H1 (cell line): ENCODE measurements around the gene CPED1. TPM values are rescaled to one million over a fixed set of nuclear protein-coding genes. Genes with fewer than 3 reads are reported as not detected.

Source experiments
- CTCF ChIA-PET: fragments of 300-600 bp; sonication (Branson Sonifier 250); formaldehyde crosslinking; loops from one replicate; lab custom pipeline; 2021; ENCODE audit not compliant: partially characterized antibody; lab: Charles Lee
- POLR2A ChIA-PET: fragments of 300-600 bp; sonication (Branson Sonifier 250); formaldehyde crosslinking; loops from one replicate; lab custom pipeline; 2021; ENCODE audit warnings: inconsistent platforms; ENCODE audit not compliant: partially characterized antibody; lab: Charles Lee
- DNase-seq, 2 experiments: peaks; one replicate each; pipeline versions ENCODE4 v3.0.0 to v3.0.0-alpha.2; 2010 to 2022; ENCODE audit warnings: low spot score in 2 of 2, low read depth in 1 of 2, mixed read lengths in 1 of 2
- FAIRE-seq: peaks from 2 replicates; lab custom pipeline; 2011; peaks lifted over from hg19 to GRCh38; lab: Jason Lieb, UNC
- H2AFZ ChIP-seq: 2 replicates; pipeline ENCODE4 v1.8.1; 2012; ENCODE audit warnings: low read length, inconsistent platforms
- H2AK5ac ChIP-seq: 2 replicates; pipeline ENCODE4 v1.6.1; 2013; ENCODE audit warnings: low read depth, low read length
- H2BK120ac ChIP-seq: replicated peaks from 2 replicates; pipeline ENCODE3; 2013; ENCODE audit warnings: low read depth, low read length, inconsistent platforms
- H2BK12ac ChIP-seq: 2 replicates; pipeline ENCODE4 v1.6.1; 2013; ENCODE audit warnings: low read depth, low read length
- H2BK15ac ChIP-seq: 2 replicates; pipeline ENCODE4 v1.6.1; 2013; ENCODE audit warnings: low read length
- H2BK20ac ChIP-seq: 2 replicates; pipeline ENCODE4 v1.6.1; 2013; ENCODE audit warnings: low read length
- H2BK5ac ChIP-seq: 2 replicates; pipeline ENCODE4 v1.6.1; 2013; ENCODE audit warnings: low read depth, low read length
- H3K14ac ChIP-seq: 2 replicates; pipeline ENCODE4 v1.6.1; 2013; ENCODE audit warnings: inconsistent platforms; ENCODE audit not compliant: insufficient read length
- H3K18ac ChIP-seq: 2 replicates; pipeline ENCODE4 v1.6.1; 2013; ENCODE audit warnings: low read length; ENCODE audit errors: extremely low read depth
- H3K23ac ChIP-seq: 2 replicates; pipeline ENCODE4 v1.6.1; 2013; ENCODE audit warnings: inconsistent platforms; ENCODE audit not compliant: insufficient read length
- H3K23me2 ChIP-seq: 2 replicates; pipeline ENCODE4 v1.6.1; 2013; ENCODE audit warnings: low read depth, low read length
- H3K27ac ChIP-seq: 2 replicates; pipeline ENCODE4 v1.6.1; 2011; ENCODE audit warnings: low read depth, low read length, inconsistent platforms
- H3K27me3 ChIP-seq, 4 experiments: replicated peaks in 1 of 4; 1 replicate in 1 of 4; 2 replicates in 3 of 4; pipeline versions ENCODE4 v1.6.1 to v1.8.1; 2011 to 2013; ENCODE audit warnings: low read length in 3 of 4, mild to moderate bottlenecking in 3 of 4, inconsistent platforms in 2 of 4, mixed read lengths in 2 of 4, moderate library complexity in 1 of 4; ENCODE audit not compliant: control insufficient read depth in 3 of 4, insufficient read depth in 3 of 4; ENCODE audit errors: extremely low read depth in 1 of 4
- H3K36me3 ChIP-seq, 4 experiments: 2 replicates each; pipeline versions ENCODE4 v1.6.1 to v1.8.1; 2011 to 2013; ENCODE audit warnings: mild to moderate bottlenecking in 4 of 4, low read length in 3 of 4, moderate library complexity in 2 of 4, control low read depth in 1 of 4, inconsistent platforms in 1 of 4; ENCODE audit not compliant: insufficient read depth in 4 of 4, control insufficient read depth in 2 of 4
- H3K4ac ChIP-seq: replicated peaks from 2 replicates; pipeline ENCODE3; 2013; ENCODE audit warnings: low read length, low read depth, mixed read lengths, inconsistent platforms; ENCODE audit not compliant: insufficient read length
- H3K4me1 ChIP-seq, 4 experiments: replicated peaks in 1 of 4; 1 replicate in 1 of 4; 2 replicates in 3 of 4; pipeline versions ENCODE4 v1.6.1 to v1.8.1; 2011 to 2013; ENCODE audit warnings: low read length in 3 of 4, inconsistent platforms in 2 of 4, mixed read lengths in 1 of 4; ENCODE audit not compliant: insufficient read depth in 4 of 4, control insufficient read depth in 3 of 4
- H3K4me2 ChIP-seq, 2 experiments: 2 replicates each; pipeline versions ENCODE4 v1.6.1 to v1.8.1; 2011 to 2013; ENCODE audit warnings: low read depth in 2 of 2, low read length in 2 of 2, control low read depth in 1 of 2, inconsistent platforms in 1 of 2, mild to moderate bottlenecking in 1 of 2; ENCODE audit not compliant: insufficient read depth in 1 of 2
- H3K4me3 ChIP-seq, 4 experiments: fragments of 200-600, 300-600 bp in 1 of 4; sonication (generic), shearing (Covaris generic), sonication (Bioruptor Twin) in 1 of 4; 2 replicates each; pipeline versions ENCODE4 v1.5.1 to v1.8.1; 2011 to 2016; ENCODE audit warnings: low read length in 4 of 4, low read depth in 3 of 4, control low read depth in 2 of 4, inconsistent platforms in 2 of 4, mild to moderate bottlenecking in 2 of 4, mixed read lengths in 1 of 4, moderate library complexity in 1 of 4; ENCODE audit not compliant: insufficient read depth in 2 of 4; ENCODE audit errors: extremely low read depth in 1 of 4
- H3K56ac ChIP-seq: replicated peaks from 2 replicates; pipeline ENCODE3; 2013; ENCODE audit warnings: low read depth, mild to moderate bottlenecking, mixed read lengths, low read length, inconsistent platforms; ENCODE audit not compliant: insufficient read length
- H3K79me1 ChIP-seq: 2 replicates; pipeline ENCODE4 v1.6.1; 2013; ENCODE audit warnings: low read depth, low read length, control low read depth
- H3K79me2 ChIP-seq, 2 experiments: 2 replicates each; pipeline versions ENCODE4 v1.6.1 to v1.8.1; 2012 to 2013; ENCODE audit warnings: low read length in 2 of 2, mild to moderate bottlenecking in 2 of 2, inconsistent platforms in 1 of 2; ENCODE audit not compliant: insufficient read depth in 2 of 2, control insufficient read depth in 1 of 2
- H3K9ac ChIP-seq, 4 experiments: replicated peaks in 1 of 4; 1 replicate in 1 of 4; 2 replicates in 3 of 4; pipeline versions ENCODE4 v1.6.1 to v1.8.1; 2011 to 2013; ENCODE audit warnings: low read depth in 3 of 4, low read length in 3 of 4, control low read depth in 2 of 4, mild to moderate bottlenecking in 2 of 4, moderate library complexity in 2 of 4, inconsistent platforms in 1 of 4; ENCODE audit errors: extremely low read depth in 1 of 4
- H3K9me3 ChIP-seq, 2 experiments: 2 replicates each; pipeline versions ENCODE4 v1.6.1 to v1.8.1; 2012 to 2013; ENCODE audit warnings: mild to moderate bottlenecking in 2 of 2, moderate library complexity in 2 of 2, control low read depth in 1 of 2, inconsistent platforms in 1 of 2, low read depth in 1 of 2, low read length in 1 of 2, mixed read lengths in 1 of 2; ENCODE audit not compliant: insufficient read depth in 2 of 2
- H4K20me1 ChIP-seq, 2 experiments: replicated peaks in 1 of 2; 2 replicates each; pipeline versions ENCODE3 to v1.8.1; 2011 to 2013; ENCODE audit warnings: inconsistent platforms in 2 of 2, low read length in 2 of 2, mild to moderate bottlenecking in 1 of 2; ENCODE audit not compliant: insufficient read depth in 2 of 2, control insufficient read depth in 1 of 2
- H4K5ac ChIP-seq: 2 replicates; pipeline ENCODE4 v1.6.1; 2013; ENCODE audit warnings: low read length, low read depth, mixed read lengths, inconsistent platforms; ENCODE audit not compliant: insufficient read length
- H4K8ac ChIP-seq: 2 replicates; pipeline ENCODE4 v1.8.0; 2013; ENCODE audit warnings: mild to moderate bottlenecking, moderate library complexity, low read length, inconsistent platforms; ENCODE audit not compliant: insufficient read depth; ENCODE audit errors: extremely low read depth
- H4K91ac ChIP-seq: replicated peaks from 2 replicates; pipeline ENCODE3; 2013; ENCODE audit warnings: low read length, mixed read lengths, inconsistent platforms; ENCODE audit not compliant: insufficient read length
- KDM4A ChIP-seq: IDR thresholded peaks from one replicate; pipeline ENCODE4 v1.7.1; 2012; ENCODE audit warnings: low read depth, mild to moderate bottlenecking, moderate library complexity, low read length, inconsistent platforms; ENCODE audit not compliant: severe bottlenecking
- WGBS, 2 experiments: shearing (Covaris generic) in 1 of 2; methylation state at CpG; one replicate each; pipeline versions ENCODE4 v1.1.6 to v1.1.7; 2013 to 2015; ENCODE audit warnings: low lambda C conversion rate in 2 of 2, mixed read lengths in 2 of 2, inconsistent platforms in 1 of 2, low coverage in 1 of 2, missing lambda C conversion rate in 1 of 2; ENCODE audit not compliant: insufficient replicate concordance in 2 of 2, insufficient coverage in 1 of 2, insufficient read length in 1 of 2; ENCODE audit errors: extremely low coverage in 1 of 2, missing lambda C conversion rate in 1 of 2; 5-methylcytosine and 5-hydroxymethylcytosine counted together
- polyA plus RNA-seq, 7 experiments: library from polyadenylated mRNA; depleted of rRNA in 3 of 7; stranded (reverse) in 5 of 7; unstranded in 2 of 7; fragments of >200 nt in 5 of 7; fragments of 200-250 nt in 2 of 7; gene quantifications; 1 replicate in 5 of 7; 2 replicates in 1 of 7; 4 replicates in 1 of 7; pipeline versions ENCODE4 v1.2.1 to v1.2.3, GENCODE V29; 2011 to 2013; ENCODE audit warnings: missing spikeins in 2 of 7, mixed read lengths in 2 of 7
- total RNA-seq: library from RNA; stranded (reverse); fragmentation: NEBNext Ultra II Directional; extraction: Animal tissue kit (Norgen Biotek cat#: 25700); gene quantifications from 2 replicates; pipeline ENCODE4 v1.2.1, GENCODE V29; 2021

Gene CPED1
- total and polyA plus RNA-seq, 2 of the 8 experiments (the other 6 are each of a cell fraction or from before 2014, with no cell fraction given): 0.08 to 0.39 TPM

DNA sequence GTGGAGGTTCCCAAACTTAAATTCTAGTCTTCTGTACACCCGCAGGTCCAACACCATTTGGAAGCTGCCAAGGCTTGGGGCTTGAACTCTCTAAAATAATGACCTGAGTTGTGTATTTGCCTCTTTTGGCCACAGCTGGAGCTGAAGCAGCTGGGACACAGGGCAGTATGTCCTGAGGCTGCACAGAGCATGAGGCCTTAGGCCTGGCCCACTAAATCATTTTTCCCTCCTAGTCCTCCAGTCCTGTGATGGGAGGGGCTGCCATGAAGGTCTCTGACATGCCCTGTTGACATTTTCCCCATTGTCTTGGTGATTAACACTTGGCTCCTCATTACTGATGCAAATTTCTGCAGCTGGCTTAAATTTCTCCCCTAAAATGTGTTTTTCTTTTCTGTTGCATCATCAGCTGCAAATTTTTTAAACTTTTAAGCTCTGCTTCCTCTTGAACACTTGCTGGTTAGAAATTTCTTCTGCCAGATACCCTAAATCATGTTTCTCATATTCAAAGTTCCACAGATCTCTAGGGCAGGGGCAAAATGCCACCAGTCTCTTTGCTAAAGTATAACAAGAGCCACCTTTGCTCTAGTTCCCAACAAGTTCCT is 296.7 kb downstream of the CPED1 start:
- Histone ChIP-seq H3K27ac (no peak overlapping the region), H3K9ac (no peak overlapping the region), H3K56ac (no peak overlapping the region), H3K18ac (no peak overlapping the region), H2BK15ac (no peak overlapping the region), H3K23ac (no peak overlapping the region), H3K4me3 (no peak overlapping the region), H2BK20ac (no peak overlapping the region), H4K8ac (no peak overlapping the region), H3K79me2 (no peaks in the 10 kb centered on the region), H3K4me2 (no peak overlapping the region), H2AK5ac (no peak overlapping the region), H3K27me3 (no peaks in the 10 kb centered on the region), H3K23me2 (no peaks in the 10 kb centered on the region; the same call in 1 of the 2 replicates), H2BK5ac (no peak overlapping the region), H3K79me1 (no peaks in the 10 kb centered on the region), H3K36me3 (no peaks in the 10 kb centered on the region; a peak in 1 of 8 replicates), H3K14ac (no peak overlapping the region), H4K5ac (no peak overlapping the region), H4K20me1 (no peaks in the 10 kb centered on the region), H2BK12ac (no peak overlapping the region), H2AFZ (no peak overlapping the region), H3K4ac (no peak overlapping the region), H2BK120ac (no peak overlapping the region), H4K91ac (no peak overlapping the region), H3K4me1 (no peaks in the 10 kb centered on the region), H3K9me3 (peaks cover 13 to 22% of the 10 kb centered on the region in 2 experiments; a peak in 3 of 4 replicates)
- CTCF ChIA-PET: no interaction called here
- POLR2A ChIA-PET: no interaction called here
- DNase-seq (no peak), FAIRE-seq (no peak)
- 78% methylated on average over 1 of the region's 1 CpG; no CpG with 5 or more reads in 1 of the 2 experiments for WGBS, 2 experiments
- TF ChIP-seq KDM4A: no peak
